Mesenchymal stem cell (in vitro differentiated cells and primary cell): ENCODE measurements around the gene RFXAP.

Source experiments
- DNase-seq: peaks from one replicate; pipeline ENCODE4 v3.0.0-alpha.2; 2013
- H2AFZ ChIP-seq: one replicate; pipeline ENCODE4 v1.6.1; 2013; ENCODE audit warnings: low read depth, mild to moderate bottlenecking, control low read depth, inconsistent platforms, low read length, moderate library complexity
- H2AK5ac ChIP-seq: 2 replicates; pipeline ENCODE4 v1.6.1; 2013; ENCODE audit warnings: low read length, moderate library complexity, mild to moderate bottlenecking, inconsistent platforms; ENCODE audit not compliant: severe bottlenecking
- H2BK120ac ChIP-seq: one replicate; pipeline ENCODE4 v1.6.1; 2013; ENCODE audit warnings: low read depth, mild to moderate bottlenecking, inconsistent platforms, low read length, moderate library complexity
- H2BK12ac ChIP-seq, 2 experiments: one replicate each; pipeline ENCODE4 v1.6.1; 2013; ENCODE audit warnings: inconsistent platforms in 2 of 2, low read length in 2 of 2, mild to moderate bottlenecking in 2 of 2, moderate library complexity in 2 of 2, control low read depth in 1 of 2
- H2BK15ac ChIP-seq: one replicate; pipeline ENCODE4 v1.6.1; 2013; ENCODE audit warnings: mild to moderate bottlenecking, low read depth, inconsistent platforms; ENCODE audit not compliant: poor library complexity, severe bottlenecking
- H2BK5ac ChIP-seq: 2 replicates; pipeline ENCODE4 v1.6.1; 2013; ENCODE audit warnings: low read depth, mild to moderate bottlenecking, low read length, control low read depth, inconsistent platforms; ENCODE audit not compliant: poor library complexity, severe bottlenecking
- H3K14ac ChIP-seq, 2 experiments: one replicate each; pipeline ENCODE4 v1.6.1; 2013; ENCODE audit warnings: inconsistent platforms in 2 of 2, low read length in 2 of 2, control low read depth in 1 of 2, mild to moderate bottlenecking in 1 of 2, moderate library complexity in 1 of 2
- H3K18ac ChIP-seq, 2 experiments: one replicate each; pipeline ENCODE4 v1.6.1; 2013; ENCODE audit warnings: inconsistent platforms in 2 of 2, low read length in 2 of 2, control low read depth in 1 of 2, low read depth in 1 of 2, mild to moderate bottlenecking in 1 of 2
- H3K23ac ChIP-seq, 2 experiments: one replicate each; pipeline ENCODE4 v1.6.1; 2013; ENCODE audit warnings: inconsistent platforms in 2 of 2, low read length in 2 of 2, mild to moderate bottlenecking in 2 of 2, moderate library complexity in 2 of 2, control low read depth in 1 of 2
- H3K27ac ChIP-seq: 2 replicates; pipeline ENCODE4 v1.5.1; 2013; ENCODE audit warnings: mild to moderate bottlenecking, moderate library complexity, low read length, control low read depth, inconsistent platforms; ENCODE audit not compliant: poor library complexity, severe bottlenecking
- H3K27me3 ChIP-seq, 2 experiments: 2 replicates each; pipeline versions ENCODE4 v1.6.1 to v1.7.0; 2013; ENCODE audit warnings: low read length in 2 of 2, mild to moderate bottlenecking in 2 of 2, moderate library complexity in 2 of 2, control low read depth in 1 of 2, inconsistent platforms in 1 of 2; ENCODE audit not compliant: control insufficient read depth in 1 of 2, insufficient read depth in 1 of 2
- H3K36me3 ChIP-seq, 2 experiments: 2 replicates each; pipeline versions ENCODE4 v1.6.1 to v1.7.0; 2013; ENCODE audit warnings: low read length in 2 of 2, control low read depth in 1 of 2, inconsistent platforms in 1 of 2, low read depth in 1 of 2, mild to moderate bottlenecking in 1 of 2; ENCODE audit not compliant: insufficient read depth in 2 of 2, control insufficient read depth in 1 of 2
- H3K4ac ChIP-seq, 2 experiments: one replicate each; pipeline ENCODE4 v1.6.1; 2013; ENCODE audit warnings: inconsistent platforms in 2 of 2, low read length in 2 of 2, mild to moderate bottlenecking in 2 of 2, moderate library complexity in 2 of 2, control low read depth in 1 of 2, low read depth in 1 of 2
- H3K4me1 ChIP-seq: 2 replicates; pipeline ENCODE4 v1.6.1; 2013; ENCODE audit warnings: low read depth, low read length, control low read depth; ENCODE audit not compliant: control insufficient read depth, insufficient read depth
- H3K4me2 ChIP-seq: 2 replicates; pipeline ENCODE4 v1.6.1; 2013; ENCODE audit warnings: low read length, mild to moderate bottlenecking, inconsistent platforms; ENCODE audit not compliant: poor library complexity, severe bottlenecking
- H3K4me3 ChIP-seq, 2 experiments: 2 replicates each; pipeline versions ENCODE4 v1.5.1 to v1.7.0; 2013; ENCODE audit warnings: low read length in 2 of 2, mild to moderate bottlenecking in 2 of 2, control low read depth in 1 of 2, low read depth in 1 of 2; ENCODE audit not compliant: insufficient read depth in 1 of 2
- H3K79me1 ChIP-seq: replicated peaks from 2 replicates; pipeline ENCODE4 v1.6.1; 2013; ENCODE audit warnings: mild to moderate bottlenecking, control low read depth, low read length, inconsistent platforms; ENCODE audit not compliant: poor library complexity, severe bottlenecking
- H3K9ac ChIP-seq: 2 replicates; pipeline ENCODE4 v1.7.0; 2013; ENCODE audit warnings: mild to moderate bottlenecking, low read length, moderate library complexity
- H3K9me3 ChIP-seq: 2 replicates; pipeline ENCODE4 v1.7.0; 2013; ENCODE audit warnings: mild to moderate bottlenecking, low read length; ENCODE audit not compliant: control insufficient read depth
- H4K8ac ChIP-seq: one replicate; pipeline ENCODE4 v1.6.1; 2013; ENCODE audit warnings: inconsistent platforms, mild to moderate bottlenecking, low read length, moderate library complexity
- H4K91ac ChIP-seq: one replicate; pipeline ENCODE4 v1.6.1; 2013; ENCODE audit warnings: mild to moderate bottlenecking, low read length, inconsistent platforms
- WGBS: methylation state at CpG from one replicate; pipeline ENCODE4 v1.1.7; 2013; ENCODE audit warnings: mixed read lengths; 5-methylcytosine and 5-hydroxymethylcytosine counted together

The RFXAP gene

GRCh38 chr13:36839981-36840380, 21.0 kb downstream of the RFXAP start:
- Histone ChIP-seq H2BK15ac (no peak overlapping the region), H3K18ac (no peak overlapping the region), H2AFZ (no peak overlapping the region), H2BK12ac (no peak overlapping the region), H3K4ac (no peak overlapping the region), H3K4me2 (no peak overlapping the region), H2BK120ac (no peak overlapping the region), H4K8ac (no peak overlapping the region), H2AK5ac (no peak overlapping the region), H3K9me3 (no peaks in the 10 kb centered on the region), H3K36me3 (peaks cover 0 to 6% of the 10 kb centered on the region in 2 experiments), H4K91ac (no peak overlapping the region), H3K27me3 (no peaks in the 10 kb centered on the region), H3K79me1 (no peaks in the 10 kb centered on the region), H2BK5ac (no peak overlapping the region), H3K9ac (no peak overlapping the region), H3K4me1 (peaks cover 1% of the 10 kb centered on the region), H3K27ac (no peak overlapping the region), H3K14ac (no peak overlapping the region), H3K23ac (no peak overlapping the region), H3K4me3 (no peak overlapping the region)
- DNase-seq: no peak
- 69% methylated on average over 7 of the region's 12 CpGs for WGBS

GRCh38 chr13:36840718-36841250, 21.8 kb downstream of the RFXAP start:
- Histone ChIP-seq H3K27me3 (no peaks in the 10 kb centered on the region), H3K4ac (no peak overlapping the region), H3K4me1 (peaks cover 1% of the 10 kb centered on the region), H3K9me3 (no peaks in the 10 kb centered on the region), H3K36me3 (peaks cover 0 to 6% of the 10 kb centered on the region in 2 experiments), H3K4me2 (no peak overlapping the region), H2AFZ (no peak overlapping the region), H4K91ac (no peak overlapping the region), H4K8ac (no peak overlapping the region), H3K18ac (no peak overlapping the region), H3K4me3 (no peak overlapping the region), H2BK5ac (no peak overlapping the region), H3K27ac (no peak overlapping the region), H3K9ac (no peak overlapping the region), H2BK15ac (no peak overlapping the region), H2BK12ac (no peak overlapping the region), H3K79me1 (no peaks in the 10 kb centered on the region), H2BK120ac (no peak overlapping the region), H2AK5ac (no peak overlapping the region), H3K23ac (no peak overlapping the region), H3K14ac (no peak overlapping the region)
- DNase-seq: no peak
- no CpG with 5 or more reads among the region's 3 CpGs for WGBS

GRCh38 chr13:36841391-36841790, 22.4 kb downstream of the RFXAP start:
- no peaks in the 10 kb centered on the region for H3K27me3 ChIP-seq
- no peak overlapping the region for H2AK5ac ChIP-seq
- no peak overlapping the region for H2BK120ac ChIP-seq
- H2BK5ac ChIP-seq: no peak overlapping the region
- H3K23ac ChIP-seq: no peak overlapping the region
- no peaks in the 10 kb centered on the region for H3K9me3 ChIP-seq
- H3K36me3 ChIP-seq: peaks cover 0 to 6% of the 10 kb centered on the region in 2 experiments
- no peak overlapping the region for H3K14ac ChIP-seq
- no peak overlapping the region for H2BK15ac ChIP-seq
- no peak for DNase-seq
- no peak overlapping the region for H3K4ac ChIP-seq
- no peak overlapping the region for H3K18ac ChIP-seq
- no peak overlapping the region for H4K8ac ChIP-seq
- WGBS: 100% methylated on average over 4 of the region's 5 CpGs
- H4K91ac ChIP-seq: no peak overlapping the region
- H3K4me1 ChIP-seq: peaks cover 1% of the 10 kb centered on the region
- no peak overlapping the region for H3K4me3 ChIP-seq
- H2BK12ac ChIP-seq: no peak overlapping the region
- H2AFZ ChIP-seq: no peak overlapping the region
- no peak overlapping the region for H3K27ac ChIP-seq
- H3K4me2 ChIP-seq: no peak overlapping the region
- no peaks in the 10 kb centered on the region for H3K79me1 ChIP-seq
- H3K9ac ChIP-seq: no peak overlapping the region

GRCh38 chr13:36847606-36848005, 28.6 kb downstream of the RFXAP start:
- H3K27ac ChIP-seq: no peak overlapping the region
- no peak overlapping the region for H2BK120ac ChIP-seq
- H4K8ac ChIP-seq: no peak overlapping the region
- no peak overlapping the region for H3K18ac ChIP-seq
- WGBS: 75% methylated on average over 9 of the region's 9 CpGs
- H2BK12ac ChIP-seq: no peak overlapping the region
- H2BK15ac ChIP-seq: no peak overlapping the region
- no peak overlapping the region for H2AFZ ChIP-seq
- no peak overlapping the region for H2BK5ac ChIP-seq
- H3K79me1 ChIP-seq: peaks cover 2% of the 10 kb centered on the region
- DNase-seq: no peak
- H3K4me2 ChIP-seq: no peak overlapping the region
- no peak overlapping the region for H3K23ac ChIP-seq
- peaks cover 0 to 6% of the 10 kb centered on the region in 2 experiments for H3K36me3 ChIP-seq
- no peaks in the 10 kb centered on the region for H3K4me1 ChIP-seq
- H3K4ac ChIP-seq: no peak overlapping the region
- no peak overlapping the region for H3K9ac ChIP-seq
- H2AK5ac ChIP-seq: no peak overlapping the region
- no peak overlapping the region for H4K91ac ChIP-seq
- no peak overlapping the region for H3K4me3 ChIP-seq
- no peaks in the 10 kb centered on the region for H3K27me3 ChIP-seq
- H3K9me3 ChIP-seq: no peaks in the 10 kb centered on the region
- H3K14ac ChIP-seq: no peak overlapping the region
